GM12878 (cell line): ENCODE results near the gene TSSK2.
"Not testable (repeated sequence)": the region's sequence is repeated elsewhere in the genome, so short reads cannot be mapped to it uniquely, and the experiment has no call there.

Experiments
- CBX5 ChIP-seq: sonication (generic); IDR thresholded peaks from 2 replicates; pipeline ENCODE4 v1.6.1; 2016; ENCODE audit warnings: low read depth, moderate library complexity, mild to moderate bottlenecking, inconsistent platforms
- CHD4 ChIP-seq: fragments of 200-600 bp; sonication (generic); IDR thresholded peaks from 2 replicates; pipeline ENCODE4 v1.6.1; 2016; ENCODE audit warnings: mild to moderate bottlenecking
- EP300 ChIP-seq, 2 experiments: fragments of 150-350 bp in 1 of 2; IDR thresholded peaks; 2 replicates each; pipeline ENCODE4 v1.6.1; 2011 to 2012; ENCODE audit warnings: low read depth in 2 of 2, low read length in 2 of 2, borderline replicate concordance in 1 of 2, improper control_type of control experiment in 1 of 2, inconsistent platforms in 1 of 2; ENCODE audit not compliant: control insufficient read depth in 1 of 2
- NR2C1 ChIP-seq: fragments of 450-650 bp; IDR thresholded peaks from 2 replicates; pipeline ENCODE4 v1.6.1; 2017; ENCODE audit warnings: antibody characterized with exemption, mild to moderate bottlenecking, moderate library complexity
- PAX5 ChIP-seq: IDR thresholded peaks from 2 replicates; pipeline ENCODE4 v1.6.1; 2011; ENCODE audit warnings: low read depth, low read length, borderline replicate concordance
- POLR2A ChIP-seq: IDR thresholded peaks from 2 replicates; pipeline ENCODE4 v1.6.1; 2011; ENCODE audit warnings: low read depth, mild to moderate bottlenecking, low read length
- TAF1 ChIP-seq: IDR thresholded peaks from 2 replicates; pipeline ENCODE4 v1.6.1; 2011; ENCODE audit warnings: mild to moderate bottlenecking, low read depth, low read length, borderline replicate concordance
- ZNF24 ChIP-seq: fragments of 450-650 bp; IDR thresholded peaks from 2 replicates; pipeline ENCODE4 v1.6.1; 2017; ENCODE audit warnings: antibody characterized with exemption, mild to moderate bottlenecking
- ZZZ3 ChIP-seq: IDR thresholded peaks from 2 replicates; pipeline ENCODE4 v1.6.1; 2011; ENCODE audit warnings: low read depth; ENCODE audit not compliant: control insufficient read depth, insufficient read length
- TF ChIP-seq, protein P1 (sequence below), 3 experiments: IDR thresholded peaks in 2 of 3; conservative IDR thresholded peaks in 1 of 3; 2 replicates each; pipeline ENCODE4 v1.5.1; 2011; ENCODE audit warnings: low read depth in 3 of 3, low read length in 3 of 3, mild to moderate bottlenecking in 3 of 3, control low read depth in 2 of 3, moderate library complexity in 2 of 3, inconsistent platforms in 1 of 3, mixed read lengths in 1 of 3; ENCODE audit not compliant: control insufficient read depth in 2 of 3, insufficient read depth in 1 of 3; ENCODE audit errors: extremely low read depth in 1 of 3
- TF ChIP-seq, protein P2 (sequence below): IDR thresholded peaks from 2 replicates; pipeline ENCODE4 v1.6.1; 2012; ENCODE audit warnings: mild to moderate bottlenecking, low read depth, low read length
- TF ChIP-seq, protein P3 (sequence below): fragments of 450-650 bp; IDR thresholded peaks from 2 replicates; pipeline ENCODE4 v1.6.1; 2016; ENCODE audit warnings: mild to moderate bottlenecking
- TF ChIP-seq, protein P4 (sequence below): IDR thresholded peaks from 2 replicates; pipeline ENCODE4 v1.6.1; 2011; ENCODE audit warnings: low read depth, mild to moderate bottlenecking, low read length, moderate library complexity, borderline replicate concordance; ENCODE audit errors: extremely low read depth

DNA sequence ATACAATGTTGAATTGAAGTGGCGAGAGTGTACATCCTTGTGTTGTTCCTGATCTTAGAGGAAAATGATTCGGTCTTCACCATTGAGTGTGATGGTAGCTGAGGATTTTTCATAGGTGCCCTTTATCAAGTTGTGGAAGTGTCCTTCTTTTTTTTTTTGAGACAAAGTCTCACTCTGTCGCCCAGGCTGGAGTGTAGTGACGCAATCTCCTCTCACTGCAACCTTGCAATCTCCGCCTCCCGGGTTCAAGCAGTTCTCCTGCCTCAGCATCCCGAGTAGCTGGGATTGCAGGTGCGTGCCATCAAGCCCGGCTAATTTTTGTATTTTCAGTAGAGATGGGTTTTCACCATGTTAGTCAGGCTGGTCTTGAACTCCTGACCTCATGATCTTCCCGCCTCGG is 27.5 kb downstream of the TSSK2 start:
- TF ChIP-seq, protein P1, sequence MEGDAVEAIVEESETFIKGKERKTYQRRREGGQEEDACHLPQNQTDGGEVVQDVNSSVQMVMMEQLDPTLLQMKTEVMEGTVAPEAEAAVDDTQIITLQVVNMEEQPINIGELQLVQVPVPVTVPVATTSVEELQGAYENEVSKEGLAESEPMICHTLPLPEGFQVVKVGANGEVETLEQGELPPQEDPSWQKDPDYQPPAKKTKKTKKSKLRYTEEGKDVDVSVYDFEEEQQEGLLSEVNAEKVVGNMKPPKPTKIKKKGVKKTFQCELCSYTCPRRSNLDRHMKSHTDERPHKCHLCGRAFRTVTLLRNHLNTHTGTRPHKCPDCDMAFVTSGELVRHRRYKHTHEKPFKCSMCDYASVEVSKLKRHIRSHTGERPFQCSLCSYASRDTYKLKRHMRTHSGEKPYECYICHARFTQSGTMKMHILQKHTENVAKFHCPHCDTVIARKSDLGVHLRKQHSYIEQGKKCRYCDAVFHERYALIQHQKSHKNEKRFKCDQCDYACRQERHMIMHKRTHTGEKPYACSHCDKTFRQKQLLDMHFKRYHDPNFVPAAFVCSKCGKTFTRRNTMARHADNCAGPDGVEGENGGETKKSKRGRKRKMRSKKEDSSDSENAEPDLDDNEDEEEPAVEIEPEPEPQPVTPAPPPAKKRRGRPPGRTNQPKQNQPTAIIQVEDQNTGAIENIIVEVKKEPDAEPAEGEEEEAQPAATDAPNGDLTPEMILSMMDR (IDR thresholded peaks at IDR 0.05 in 2 of 3, conservative IDR thresholded peaks at IDR 0.05 in 1 of 3; ENCODE audit: control insufficient read depth in 2 of 3, extremely low read depth in 1 of 3, insufficient read depth in 1 of 3, low read depth in 3 of 3, low read length in 3 of 3): not testable (repeated sequence)
- not testable (repeated sequence) for TF ChIP-seq EP300 (IDR thresholded peaks at IDR 0.05; ENCODE audit: borderline replicate concordance in 1 of 2, control insufficient read depth in 1 of 2, low read depth in 2 of 2, low read length in 2 of 2); CBX5; PAX5; POLR2A; NR2C1; TAF1; ZNF24; CHD4; ZZZ3
- TF ChIP-seq, protein P2, sequence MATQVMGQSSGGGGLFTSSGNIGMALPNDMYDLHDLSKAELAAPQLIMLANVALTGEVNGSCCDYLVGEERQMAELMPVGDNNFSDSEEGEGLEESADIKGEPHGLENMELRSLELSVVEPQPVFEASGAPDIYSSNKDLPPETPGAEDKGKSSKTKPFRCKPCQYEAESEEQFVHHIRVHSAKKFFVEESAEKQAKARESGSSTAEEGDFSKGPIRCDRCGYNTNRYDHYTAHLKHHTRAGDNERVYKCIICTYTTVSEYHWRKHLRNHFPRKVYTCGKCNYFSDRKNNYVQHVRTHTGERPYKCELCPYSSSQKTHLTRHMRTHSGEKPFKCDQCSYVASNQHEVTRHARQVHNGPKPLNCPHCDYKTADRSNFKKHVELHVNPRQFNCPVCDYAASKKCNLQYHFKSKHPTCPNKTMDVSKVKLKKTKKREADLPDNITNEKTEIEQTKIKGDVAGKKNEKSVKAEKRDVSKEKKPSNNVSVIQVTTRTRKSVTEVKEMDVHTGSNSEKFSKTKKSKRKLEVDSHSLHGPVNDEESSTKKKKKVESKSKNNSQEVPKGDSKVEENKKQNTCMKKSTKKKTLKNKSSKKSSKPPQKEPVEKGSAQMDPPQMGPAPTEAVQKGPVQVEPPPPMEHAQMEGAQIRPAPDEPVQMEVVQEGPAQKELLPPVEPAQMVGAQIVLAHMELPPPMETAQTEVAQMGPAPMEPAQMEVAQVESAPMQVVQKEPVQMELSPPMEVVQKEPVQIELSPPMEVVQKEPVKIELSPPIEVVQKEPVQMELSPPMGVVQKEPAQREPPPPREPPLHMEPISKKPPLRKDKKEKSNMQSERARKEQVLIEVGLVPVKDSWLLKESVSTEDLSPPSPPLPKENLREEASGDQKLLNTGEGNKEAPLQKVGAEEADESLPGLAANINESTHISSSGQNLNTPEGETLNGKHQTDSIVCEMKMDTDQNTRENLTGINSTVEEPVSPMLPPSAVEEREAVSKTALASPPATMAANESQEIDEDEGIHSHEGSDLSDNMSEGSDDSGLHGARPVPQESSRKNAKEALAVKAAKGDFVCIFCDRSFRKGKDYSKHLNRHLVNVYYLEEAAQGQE: not testable (repeated sequence)
- TF ChIP-seq, protein P3, sequence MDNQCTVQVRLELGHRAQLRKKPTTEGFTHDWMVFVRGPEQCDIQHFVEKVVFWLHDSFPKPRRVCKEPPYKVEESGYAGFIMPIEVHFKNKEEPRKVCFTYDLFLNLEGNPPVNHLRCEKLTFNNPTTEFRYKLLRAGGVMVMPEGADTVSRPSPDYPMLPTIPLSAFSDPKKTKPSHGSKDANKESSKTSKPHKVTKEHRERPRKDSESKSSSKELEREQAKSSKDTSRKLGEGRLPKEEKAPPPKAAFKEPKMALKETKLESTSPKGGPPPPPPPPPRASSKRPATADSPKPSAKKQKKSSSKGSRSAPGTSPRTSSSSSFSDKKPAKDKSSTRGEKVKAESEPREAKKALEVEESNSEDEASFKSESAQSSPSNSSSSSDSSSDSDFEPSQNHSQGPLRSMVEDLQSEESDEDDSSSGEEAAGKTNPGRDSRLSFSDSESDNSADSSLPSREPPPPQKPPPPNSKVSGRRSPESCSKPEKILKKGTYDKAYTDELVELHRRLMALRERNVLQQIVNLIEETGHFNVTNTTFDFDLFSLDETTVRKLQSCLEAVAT: not testable (repeated sequence)
- TF ChIP-seq, protein P4, sequence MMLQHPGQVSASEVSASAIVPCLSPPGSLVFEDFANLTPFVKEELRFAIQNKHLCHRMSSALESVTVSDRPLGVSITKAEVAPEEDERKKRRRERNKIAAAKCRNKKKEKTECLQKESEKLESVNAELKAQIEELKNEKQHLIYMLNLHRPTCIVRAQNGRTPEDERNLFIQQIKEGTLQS: not testable (repeated sequence)
